NCI-H2171 (cell line): Measurements from ENCODE around the gene ARHGAP15.

Experiments
- DNase-seq: peaks from one replicate; lab custom pipeline; 2025; lab: John Stamatoyannopoulos, UW

ARHGAP15 gene

DNA sequence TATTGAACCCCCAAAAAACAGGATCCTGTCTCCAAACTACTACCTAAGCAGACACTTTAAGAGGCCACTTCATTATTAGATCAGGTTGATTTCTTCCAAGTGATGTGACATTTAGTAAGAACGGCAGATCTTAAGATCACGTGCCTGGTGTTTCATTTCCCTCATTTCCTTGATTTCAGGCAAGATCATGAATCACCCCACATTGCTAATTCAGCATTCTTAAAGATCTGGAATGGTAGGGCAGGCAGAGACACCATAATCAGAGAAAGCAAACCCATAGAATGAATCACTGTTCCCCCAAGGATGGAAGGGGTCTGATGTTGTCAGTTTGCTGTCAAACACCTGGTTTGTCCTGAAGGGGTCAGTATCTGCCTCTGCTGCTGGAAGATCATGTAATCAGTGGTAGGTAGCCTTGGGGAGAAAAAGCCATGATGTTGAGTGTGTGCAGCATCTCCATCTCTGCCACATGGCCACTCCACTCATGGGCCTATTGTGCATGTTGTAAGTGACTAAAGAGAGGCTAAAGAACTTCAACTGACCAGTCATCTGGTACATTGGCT lies 133.9 kb downstream of the ARHGAP15 start:
- DNase-seq = no peak

DNA sequence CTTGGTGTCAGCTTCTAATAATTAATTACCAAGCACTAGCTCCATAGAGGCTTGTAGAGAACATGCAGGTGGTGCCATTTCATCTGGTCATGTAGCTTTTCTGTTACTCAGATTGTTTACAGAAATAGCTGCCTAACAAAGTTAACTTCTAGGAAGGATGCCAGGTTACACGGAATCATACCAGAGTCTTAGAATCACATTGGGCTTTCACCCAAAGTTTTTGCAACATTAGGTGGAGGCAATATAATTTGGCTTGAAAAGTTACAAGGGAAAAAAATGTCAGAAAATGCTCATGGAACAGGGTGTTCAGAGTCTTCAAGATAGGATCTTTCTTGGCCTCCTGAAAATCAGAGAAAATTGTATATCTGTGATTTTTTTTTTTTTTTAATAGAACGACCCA lies 135.6 kb downstream of the ARHGAP15 start:
- no peak for DNase-seq

DNA sequence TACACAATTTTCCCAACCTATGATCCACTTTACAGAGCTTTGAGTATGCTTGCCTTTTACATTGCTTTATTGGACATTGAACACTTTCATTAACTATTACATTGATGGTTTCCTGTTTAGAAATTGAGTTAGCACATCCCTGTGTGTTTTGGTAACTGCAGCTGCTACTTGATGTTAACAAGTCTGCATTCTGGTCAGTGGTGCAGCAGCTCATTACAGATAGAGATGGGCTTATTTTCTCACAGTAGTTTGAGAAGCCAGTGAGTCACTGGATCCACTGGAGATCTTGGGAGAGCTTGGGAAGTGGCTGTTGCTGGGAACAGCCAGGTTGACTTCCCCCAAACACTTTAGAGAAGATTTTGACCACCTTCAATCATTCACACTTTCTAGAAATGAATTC lies 150.5 kb downstream of the ARHGAP15 start:
- no peak for DNase-seq

DNA sequence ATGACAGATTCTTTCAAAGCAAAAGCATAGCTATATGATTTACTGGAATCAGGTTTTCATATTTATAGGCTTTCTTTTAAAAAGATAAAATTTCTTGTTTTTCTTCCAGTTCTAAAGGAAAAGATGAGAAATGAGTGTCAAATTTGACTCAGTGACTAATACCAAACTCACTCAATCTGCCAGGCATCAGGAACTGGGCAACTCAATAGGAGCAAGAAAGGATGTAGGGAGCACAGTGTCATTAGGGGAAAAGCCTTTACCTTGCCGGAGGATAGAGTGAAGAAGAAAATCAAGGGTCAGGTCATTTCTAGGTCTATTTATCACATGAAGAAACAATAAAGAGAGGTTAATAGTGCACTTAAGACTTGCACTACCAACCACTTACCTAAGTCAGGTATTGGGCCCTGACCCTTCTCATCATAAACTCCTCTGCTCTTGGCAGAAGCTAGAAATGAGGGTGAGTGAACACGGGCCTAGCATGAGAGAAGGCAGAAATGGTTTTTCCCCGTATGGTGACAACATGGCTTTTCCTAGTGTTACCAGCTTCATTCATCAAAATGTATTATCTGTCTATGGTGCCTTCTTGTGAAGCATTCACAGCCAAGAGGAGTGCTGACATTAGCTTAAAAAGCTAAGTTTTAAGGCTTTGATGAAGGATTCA lies 151.0 kb downstream of the ARHGAP15 start:
- DNase-seq = no peak

DNA sequence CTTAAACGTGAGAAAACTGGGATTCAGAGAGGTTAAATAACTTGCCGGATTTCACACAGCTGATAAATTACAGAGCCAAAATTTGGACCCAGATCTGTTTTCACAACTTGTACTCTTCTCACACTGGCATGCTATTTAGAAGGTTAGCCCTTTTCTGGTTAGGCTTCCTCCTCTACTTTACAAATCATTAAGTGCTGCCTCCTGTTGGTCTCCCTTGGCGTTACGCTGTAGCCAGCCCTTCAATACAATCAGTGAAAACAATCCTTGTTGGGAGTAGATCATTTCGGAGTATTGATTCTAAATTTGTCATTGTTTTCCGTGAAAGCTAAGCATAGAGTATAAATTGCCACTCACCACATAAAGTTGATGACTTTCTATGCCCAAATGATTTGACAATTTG lies 153.5 kb downstream of the ARHGAP15 start:
- DNase-seq = no peak

DNA sequence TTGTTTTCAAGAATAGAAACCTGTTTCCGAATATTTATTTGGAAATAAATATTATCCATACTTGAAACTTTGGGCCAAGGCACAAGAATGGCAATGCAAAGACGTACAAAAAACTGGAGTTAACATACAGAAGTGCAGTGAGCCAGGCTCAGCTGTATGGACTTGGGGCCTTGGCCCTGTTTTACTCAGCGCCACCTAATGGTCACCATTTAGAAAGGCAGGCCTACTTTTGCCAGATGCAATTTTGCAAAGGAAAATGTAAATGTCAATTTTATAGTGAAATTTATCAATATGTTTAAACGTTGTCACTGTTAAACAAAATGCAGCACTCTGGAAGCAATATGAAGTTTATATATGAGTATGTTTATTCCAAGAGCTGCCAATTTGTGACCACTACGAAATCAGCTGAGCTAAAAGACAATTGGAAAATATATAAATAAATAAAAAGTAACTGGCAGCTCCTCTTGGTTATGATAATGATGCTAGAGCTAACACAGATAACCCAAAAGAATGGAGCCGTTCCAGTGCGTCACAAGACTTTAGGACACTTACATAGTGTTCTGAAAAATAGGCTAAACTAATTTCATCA lies 155.0 kb downstream of the ARHGAP15 start:
- no peak for DNase-seq

DNA sequence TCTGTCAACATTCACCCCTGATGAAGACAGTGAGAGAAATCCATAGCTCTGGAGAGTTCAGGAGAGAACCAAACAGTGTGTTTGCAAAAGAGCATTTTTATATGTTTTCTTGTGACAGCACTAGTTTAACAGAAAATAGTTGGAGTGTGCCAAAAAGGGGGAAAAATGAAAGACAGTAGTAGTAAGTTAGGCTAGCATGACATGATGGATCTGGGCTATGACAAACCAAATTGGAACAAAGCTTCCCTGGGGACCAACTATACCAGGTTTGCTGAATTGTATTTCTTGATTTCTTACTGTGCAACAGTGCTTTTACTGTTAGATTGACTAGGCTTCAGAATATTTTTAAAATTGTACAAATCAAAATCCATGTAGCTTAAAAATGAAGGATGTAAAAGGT lies 159.8 kb downstream of the ARHGAP15 start:
- no peak for DNase-seq

DNA sequence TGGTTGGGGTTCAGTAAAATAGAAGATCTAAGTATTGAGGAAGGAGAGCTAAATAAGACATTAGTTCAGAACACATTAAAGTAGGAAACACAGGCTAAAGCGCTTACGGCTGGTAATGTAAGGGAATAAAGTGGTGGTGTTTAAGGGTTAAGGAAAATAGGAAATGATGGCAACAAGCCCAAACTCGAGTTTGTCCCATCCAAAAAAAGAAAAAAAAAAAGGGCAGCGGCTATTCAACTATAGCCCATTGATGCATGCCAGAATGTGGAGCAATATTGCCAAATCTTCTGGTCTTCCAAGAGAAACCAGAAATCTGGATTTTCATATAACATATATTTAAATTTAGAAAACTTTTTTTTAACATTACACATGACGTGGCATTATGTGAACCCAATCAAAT lies 161.0 kb downstream of the ARHGAP15 start:
- no peak for DNase-seq

DNA sequence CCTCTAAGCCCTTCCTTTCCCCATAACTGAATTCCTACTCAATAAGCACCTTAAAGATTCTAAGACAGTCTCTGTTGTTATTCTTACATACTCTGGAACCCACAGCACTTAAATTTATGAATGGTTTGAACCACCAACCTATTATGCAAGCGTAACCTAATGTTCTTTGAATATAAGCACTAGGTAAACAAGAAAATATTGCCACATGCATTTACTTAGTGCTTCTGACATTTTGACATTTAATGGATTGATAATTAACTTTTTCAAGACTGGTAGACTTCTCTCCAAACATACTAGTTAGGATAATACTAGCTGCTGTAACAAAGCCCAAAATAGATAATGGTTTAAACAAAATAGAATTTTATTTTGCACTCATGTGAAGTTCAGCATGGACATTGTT lies 164.8 kb downstream of the ARHGAP15 start:
- DNase-seq = no peak

DNA sequence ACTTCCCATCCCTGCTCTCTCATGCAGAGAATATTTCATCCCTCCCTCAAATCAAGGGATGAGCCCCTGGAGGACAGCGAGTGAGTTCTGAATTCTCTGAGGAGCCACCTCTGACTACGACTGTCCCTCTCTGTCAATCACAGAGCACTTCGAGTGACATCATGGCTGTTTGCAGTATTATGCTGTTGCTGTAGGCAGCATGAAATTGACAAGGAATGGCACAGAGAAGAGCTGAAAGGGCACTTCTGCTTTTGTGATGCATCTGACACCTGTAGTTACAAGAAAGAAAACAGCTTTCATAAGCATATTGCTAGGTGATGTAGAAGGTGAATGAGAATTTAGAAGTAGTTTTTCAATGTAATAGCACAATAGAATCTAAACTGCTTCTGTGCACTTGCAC lies 166.9 kb downstream of the ARHGAP15 start:
- no peak for DNase-seq

DNA sequence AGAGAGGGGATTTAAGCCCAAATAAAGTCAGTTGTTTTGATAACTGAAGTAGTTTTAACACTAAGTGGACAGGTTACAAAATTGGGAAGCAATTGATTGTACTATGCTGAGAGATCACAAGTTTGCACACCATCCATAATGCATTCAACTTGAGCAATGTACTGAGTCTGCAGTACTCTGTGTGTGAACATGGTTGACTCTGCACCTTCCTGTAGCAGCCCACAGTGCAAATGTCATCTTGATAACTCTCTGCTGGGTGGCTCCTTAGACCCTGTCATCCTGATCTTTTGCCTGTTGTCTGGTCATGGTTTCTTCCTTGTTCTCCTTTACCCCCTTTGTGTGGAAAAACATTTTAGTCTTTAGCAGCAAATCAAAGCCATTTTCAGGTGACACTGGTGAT lies 168.0 kb downstream of the ARHGAP15 start:
- no peak for DNase-seq

DNA sequence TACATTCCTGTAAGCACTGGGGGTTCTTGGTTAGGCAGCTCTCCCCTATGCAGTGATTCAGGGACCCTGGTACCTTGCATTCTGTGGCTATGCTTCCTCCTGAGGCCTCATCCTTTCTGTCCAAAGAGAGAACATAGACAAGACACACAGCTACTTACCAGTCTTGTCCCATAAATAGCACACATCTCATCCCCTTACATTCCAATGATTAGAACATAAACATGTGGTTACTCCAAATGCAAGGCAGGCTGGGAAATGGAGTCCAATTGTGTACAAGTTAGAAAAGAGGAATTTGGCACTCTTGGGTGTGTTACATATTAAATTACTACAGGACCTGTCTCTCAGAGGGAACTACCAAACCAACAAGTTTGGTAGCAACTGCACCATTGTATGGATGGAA lies 171.3 kb downstream of the ARHGAP15 start:
- no peak for DNase-seq

DNA sequence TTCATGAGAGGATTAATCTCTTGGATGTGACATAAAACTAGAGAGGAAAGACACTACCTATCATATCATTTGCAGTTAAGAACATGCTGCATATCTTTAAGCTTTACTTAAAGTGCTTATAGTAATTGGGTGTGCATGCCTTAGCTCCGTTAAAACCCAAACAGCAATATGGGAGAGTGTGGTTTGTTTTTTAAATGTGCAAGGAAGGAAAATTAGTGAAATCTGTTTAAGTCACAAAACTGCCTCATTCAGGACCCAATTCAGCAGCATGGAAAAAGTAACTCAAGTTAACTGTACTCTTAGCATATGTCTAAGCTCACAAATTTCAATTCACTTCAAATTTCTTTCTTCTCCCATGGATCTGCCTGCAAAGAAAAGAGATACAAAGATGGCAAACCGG lies 182.2 kb downstream of the ARHGAP15 start:
- no peak for DNase-seq

DNA sequence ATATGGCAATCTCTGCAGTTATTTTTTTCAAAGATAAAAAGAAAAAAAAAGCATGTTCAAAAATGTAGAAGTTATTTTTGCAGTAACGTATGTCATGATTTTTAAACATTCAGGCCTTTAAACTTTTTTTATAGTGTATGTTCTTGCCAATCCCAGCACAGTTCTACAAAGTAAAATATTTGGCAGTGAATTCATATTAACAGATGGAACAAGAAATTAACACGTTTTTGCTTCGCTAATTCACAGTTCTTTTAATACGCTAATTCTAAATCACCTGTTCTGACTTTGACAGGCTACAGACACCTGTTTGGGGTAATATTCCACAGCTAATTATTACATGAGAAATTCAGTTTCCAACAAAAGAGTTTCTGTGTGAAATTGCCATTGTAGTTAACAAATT lies 183.2 kb downstream of the ARHGAP15 start:
- DNase-seq = peak; percentile 43

DNA sequence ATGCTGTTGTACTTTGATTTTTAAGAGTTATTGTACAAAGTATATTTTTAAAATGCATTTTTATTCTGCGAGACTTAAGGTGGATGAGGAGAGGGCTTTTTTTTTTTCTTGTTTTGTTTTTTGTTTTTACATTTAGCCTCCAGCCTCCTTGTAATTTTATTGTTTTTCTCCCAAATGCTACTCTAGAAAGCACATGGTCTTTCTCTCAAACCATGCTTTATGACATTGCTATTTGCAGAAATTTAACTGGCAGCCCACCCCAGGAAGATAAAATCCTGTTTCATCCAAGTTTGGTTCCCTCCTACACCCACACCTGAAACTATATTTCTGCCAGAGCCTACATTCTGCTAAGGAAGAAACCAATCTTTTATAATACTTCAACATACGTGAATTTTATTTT lies 184.6 kb downstream of the ARHGAP15 start:
- no peak for DNase-seq

DNA sequence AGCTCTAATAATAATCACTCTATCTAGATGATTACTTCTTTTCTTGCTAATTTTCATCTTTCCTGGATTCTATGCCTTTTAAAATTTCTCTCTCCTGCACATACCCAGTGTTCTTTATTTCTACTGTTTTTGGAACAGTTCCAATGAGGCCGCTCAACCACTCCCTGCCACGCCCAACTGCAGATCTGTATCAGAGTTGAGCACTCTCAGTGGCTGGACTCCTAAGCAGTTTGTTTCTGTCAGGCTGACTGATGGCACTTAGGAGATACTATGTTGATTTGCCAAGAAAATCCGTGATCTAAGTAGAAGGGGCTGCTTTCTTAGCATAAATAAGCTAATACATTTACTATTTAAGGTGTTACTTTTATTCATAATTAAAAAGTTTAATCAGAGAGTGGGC lies 192.8 kb downstream of the ARHGAP15 start:
- DNase-seq = no peak

DNA sequence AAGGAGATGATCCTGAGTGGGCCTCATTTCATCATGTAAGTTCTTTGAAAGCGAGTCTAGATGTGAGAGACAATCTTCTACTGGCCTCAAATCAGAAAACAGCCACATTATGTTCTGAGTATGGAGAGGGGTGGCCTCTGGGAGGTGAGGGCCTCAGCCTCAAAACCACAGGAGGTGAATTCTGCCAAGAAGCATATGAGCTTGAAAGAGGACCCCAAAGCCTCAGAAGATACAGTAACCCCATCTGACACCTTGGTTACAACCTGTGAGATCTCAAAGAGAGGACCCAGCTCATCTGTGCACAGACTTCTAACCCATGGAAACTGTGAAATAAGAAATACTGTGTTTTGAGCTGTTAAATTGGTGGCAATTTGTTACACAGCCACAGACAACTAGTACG lies 200.1 kb downstream of the ARHGAP15 start:
- no peak for DNase-seq

DNA sequence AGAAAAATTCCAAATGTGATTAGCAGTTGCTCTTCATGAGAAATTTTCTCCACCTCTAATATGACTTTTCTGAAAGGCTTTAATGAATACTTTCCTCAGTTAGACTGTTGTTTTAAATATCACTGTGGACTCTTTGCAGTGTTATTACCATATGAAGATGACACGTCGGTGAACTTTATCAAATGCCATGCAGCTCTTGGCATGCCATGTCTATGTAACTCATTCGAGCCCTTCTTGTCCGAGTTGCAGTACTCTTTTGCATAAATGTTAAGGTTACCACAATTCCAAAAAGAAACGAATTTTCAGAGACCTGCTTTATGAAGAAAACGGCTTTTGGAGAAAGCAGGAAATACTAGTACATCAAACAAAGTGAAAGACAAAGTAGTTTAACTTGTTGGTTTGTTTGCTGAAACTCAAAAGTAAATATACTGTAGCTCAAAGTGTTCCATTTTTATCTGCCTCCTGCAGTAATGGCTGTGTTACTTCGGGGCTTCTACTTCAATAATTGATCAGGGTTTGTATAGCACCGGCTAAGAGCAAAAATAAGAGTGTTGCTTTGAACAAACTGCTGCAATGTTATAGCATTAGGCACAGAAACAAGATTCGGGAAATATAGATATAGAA lies 204.1 kb downstream of the ARHGAP15 start:
- DNase-seq = no peak

DNA sequence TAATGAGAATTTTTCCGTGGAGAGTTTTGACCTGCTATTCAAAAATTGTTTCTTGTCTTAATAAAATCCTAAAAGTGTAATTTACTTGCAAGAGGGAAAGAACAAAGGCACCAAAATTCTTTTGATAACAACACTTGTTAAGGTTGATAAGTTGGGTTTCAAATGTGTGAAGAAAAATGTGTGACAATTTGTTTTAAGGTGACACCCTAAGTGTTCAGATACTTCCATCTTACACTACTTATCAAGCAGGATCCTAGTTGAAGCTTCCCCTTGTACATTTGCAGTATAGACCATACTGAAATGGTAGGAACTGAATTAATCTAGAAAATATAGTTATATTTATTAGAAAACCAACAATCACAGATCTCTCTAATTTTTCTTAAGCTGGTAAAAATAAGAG lies 204.6 kb downstream of the ARHGAP15 start:
- DNase-seq = no peak

DNA sequence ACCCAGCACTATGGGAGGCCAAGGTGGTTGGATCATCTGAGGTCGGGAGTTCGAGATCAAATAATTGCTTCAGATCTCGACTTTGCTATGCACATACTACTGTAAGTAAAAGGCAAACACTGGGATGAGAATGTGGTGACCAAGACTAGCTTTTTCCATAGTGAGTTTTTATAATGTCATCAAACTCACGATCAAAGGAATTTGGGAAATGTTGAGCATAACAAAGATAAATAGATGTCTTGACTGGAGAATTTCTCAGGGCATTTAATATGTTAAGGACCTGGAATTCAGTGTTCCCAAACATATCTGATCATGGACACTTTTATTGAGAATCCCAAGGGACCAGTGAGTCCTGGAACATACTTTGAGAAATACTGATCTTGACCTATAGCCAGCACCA lies 205.6 kb downstream of the ARHGAP15 start:
- no peak for DNase-seq

DNA sequence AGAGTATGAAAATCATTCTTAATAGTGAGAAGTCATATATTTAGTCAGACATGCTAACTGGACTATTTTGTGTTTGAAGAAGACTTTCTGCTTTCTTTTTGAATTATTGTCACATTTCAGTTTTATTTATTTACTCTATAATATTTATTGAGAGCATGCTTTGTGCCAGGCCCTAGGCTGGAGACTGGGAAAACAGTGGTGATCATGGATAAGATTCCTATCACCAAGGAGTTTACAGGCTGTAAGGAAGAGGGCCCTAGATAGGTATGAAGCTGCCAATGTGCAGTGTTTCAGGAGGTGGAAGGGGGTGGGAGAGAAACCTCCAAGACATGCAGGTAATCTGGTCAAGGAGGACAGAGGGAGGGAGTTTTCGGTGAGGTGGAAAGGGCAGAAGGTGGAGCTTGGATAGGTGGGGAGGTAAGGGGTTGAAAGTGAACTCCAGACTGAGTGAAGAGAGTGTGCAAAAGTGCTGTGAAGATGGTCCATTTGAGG lies 207.5 kb downstream of the ARHGAP15 start:
- DNase-seq = no peak

DNA sequence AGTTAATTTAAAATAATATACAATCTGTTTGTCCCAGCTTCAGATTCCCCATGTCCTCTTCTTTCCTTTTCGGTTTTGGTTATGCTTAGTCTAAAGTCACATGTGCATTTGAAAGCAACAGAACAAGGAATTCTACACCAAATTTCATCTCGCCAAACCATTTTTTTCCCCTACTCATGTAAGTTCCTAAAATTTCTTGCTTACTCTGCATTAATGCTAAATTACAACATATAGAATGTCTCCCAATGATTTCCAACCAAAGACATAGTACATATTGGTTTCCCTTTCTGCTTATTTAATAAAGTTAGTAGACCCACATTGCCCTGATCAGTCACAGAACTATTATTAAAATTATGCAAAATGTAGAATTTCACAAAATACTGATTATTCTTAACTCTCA lies 212.3 kb downstream of the ARHGAP15 start:
- DNase-seq = no peak

DNA sequence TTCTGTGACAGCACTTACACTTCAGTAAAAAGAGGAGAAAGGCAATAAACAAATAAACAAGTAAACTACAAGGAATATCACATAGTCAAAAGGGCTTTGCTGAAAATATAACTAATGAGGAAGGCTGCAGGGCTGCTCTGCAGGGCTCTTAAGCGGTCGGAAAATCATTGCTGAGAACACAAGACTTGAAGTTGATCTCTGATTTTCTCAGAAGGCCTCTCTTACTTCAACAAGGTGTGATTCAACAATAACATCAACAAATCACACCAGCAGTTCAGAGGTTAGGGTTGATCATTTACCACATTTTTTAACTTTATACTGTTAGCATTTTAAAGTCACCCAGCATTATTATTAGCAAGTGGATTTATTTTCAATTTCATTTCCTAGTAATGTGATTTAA lies 215.6 kb downstream of the ARHGAP15 start:
- DNase-seq = no peak
